GM10266 (cell line): Measurements from ENCODE around the gene DIAPH1.

ENCODE experiments used
- DNase-seq: peaks from one replicate; pipeline ENCODE4 v3.0.0; 2012; ENCODE audit errors: extremely low spot score
- CTCF ChIP-seq: IDR thresholded peaks from 2 replicates; pipeline ENCODE4 v1.5.1; 2012; ENCODE audit warnings: mild to moderate bottlenecking, low read depth; ENCODE audit not compliant: control insufficient read depth, insufficient read depth; ENCODE audit errors: missing control alignments

DIAPH1 gene

DNA sequence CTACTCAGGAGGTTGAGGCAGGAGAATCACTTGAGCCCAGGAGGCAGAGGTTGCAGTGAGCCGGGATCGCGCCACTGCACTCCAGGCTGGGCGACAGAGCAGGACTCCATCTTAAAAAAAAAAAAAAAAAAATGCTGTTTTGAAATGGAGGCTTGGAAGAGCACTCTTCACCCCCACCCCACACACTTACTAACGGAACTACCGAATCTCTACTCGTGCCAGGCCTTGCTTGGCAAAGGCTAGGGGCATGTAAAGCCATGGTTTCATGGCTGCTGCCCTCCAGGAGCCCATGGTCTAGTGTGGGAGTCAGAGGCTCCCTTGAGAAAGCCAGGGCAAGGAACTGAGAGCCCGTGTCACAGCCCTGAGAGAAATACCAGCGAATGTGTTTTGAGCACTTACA lies 108.6 kb downstream of the DIAPH1 start:
- DNase-seq = no peak
- no peak for TF ChIP-seq CTCF

DNA sequence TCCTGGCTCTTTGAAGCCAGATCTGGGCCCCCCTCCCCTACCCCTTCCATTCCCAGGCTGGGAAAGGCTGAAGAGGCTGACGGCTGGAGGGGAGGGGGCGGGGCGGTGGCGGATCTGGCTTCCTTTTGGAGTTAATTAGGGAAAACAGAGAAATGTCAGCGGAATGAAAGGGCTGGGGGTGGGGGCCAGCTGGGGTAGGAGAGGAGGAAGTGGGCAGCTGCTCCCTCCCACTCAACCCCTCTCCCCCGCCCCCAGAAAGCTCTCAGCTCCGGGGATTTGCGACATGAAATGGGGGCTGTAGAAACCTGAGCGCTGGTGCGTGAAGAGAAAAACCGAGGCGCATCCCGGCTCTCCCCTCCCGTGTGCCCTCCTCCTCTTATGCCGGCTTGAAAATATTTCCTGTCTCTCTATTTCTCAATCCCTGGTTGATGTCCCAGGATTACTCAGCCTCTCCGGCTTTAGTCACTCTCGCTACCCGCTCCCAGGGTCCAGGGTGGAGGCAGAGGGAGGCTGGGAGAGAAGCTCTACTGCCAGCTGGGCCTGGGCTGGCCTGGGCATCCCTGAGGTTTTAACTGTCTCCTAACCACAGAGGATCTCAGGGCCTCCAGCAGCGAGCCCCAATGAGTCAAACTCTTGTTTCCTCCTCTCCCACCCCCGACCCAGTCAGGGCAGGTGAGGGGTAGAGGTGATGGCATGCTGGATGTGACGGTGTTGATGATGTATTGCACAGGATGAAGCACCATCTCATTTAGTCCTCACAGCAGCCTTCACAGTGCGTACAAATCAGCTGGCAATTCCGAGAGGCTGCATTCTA lies 109.8 kb downstream of the DIAPH1 start:
- no peak for TF ChIP-seq CTCF
- DNase-seq = peak; percentile 29

DNA sequence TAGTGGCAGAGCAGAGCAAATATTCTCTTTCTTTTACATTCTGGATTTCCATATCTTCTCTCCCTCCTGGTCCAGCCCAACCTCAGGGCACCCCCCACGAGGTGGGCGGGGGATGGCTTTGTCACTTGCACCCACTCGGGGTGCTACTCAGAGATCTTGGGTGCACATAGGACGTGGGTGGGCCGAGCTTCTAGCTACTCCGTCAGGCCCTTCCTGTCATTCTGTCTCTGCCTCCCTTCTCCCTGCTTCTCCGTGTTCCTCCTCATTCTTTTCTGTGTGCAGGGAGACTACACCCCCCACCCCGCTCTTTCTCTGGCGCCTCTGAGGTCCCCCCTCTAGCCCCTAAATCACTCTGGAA lies 110.4 kb downstream of the DIAPH1 start:
- peak; percentile 33 for DNase-seq
- no peak for TF ChIP-seq CTCF

DNA sequence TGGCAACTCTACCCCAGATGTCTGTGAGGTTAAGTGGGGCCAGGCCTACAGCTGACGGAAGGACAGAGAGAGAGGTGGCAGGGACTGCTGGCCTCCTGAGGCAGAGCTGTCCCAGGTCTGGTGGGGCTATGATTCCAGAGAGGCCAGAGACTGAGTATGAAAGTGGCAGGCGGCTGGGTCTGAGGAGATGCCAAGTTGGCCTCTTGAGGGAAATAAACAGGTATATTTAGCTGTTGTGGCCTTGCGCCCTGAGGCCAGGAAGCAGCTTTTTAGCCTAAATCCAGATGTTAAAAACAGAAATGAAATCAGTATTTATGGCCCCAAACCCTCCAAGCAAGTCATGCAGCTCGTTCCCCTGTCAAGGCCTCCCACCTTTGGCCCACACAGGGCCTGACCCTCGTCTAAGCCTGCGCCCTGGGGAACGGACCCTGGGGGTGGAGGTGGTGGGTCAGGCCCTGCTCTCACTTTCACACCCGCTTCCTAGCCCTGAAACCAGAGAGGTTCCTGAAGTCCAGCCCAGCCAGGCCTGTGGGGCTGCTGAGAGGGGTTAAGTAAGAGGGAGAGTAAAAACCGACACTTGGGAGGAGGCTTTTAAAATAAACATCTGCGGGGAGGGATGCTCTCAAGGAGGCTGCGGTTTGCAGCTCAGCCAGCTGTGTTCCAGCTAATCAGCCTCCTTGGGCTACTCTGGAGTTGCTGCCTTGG lies 111.3 kb downstream of the DIAPH1 start:
- peak; percentile 38 for DNase-seq
- TF ChIP-seq CTCF = no peak

DNA sequence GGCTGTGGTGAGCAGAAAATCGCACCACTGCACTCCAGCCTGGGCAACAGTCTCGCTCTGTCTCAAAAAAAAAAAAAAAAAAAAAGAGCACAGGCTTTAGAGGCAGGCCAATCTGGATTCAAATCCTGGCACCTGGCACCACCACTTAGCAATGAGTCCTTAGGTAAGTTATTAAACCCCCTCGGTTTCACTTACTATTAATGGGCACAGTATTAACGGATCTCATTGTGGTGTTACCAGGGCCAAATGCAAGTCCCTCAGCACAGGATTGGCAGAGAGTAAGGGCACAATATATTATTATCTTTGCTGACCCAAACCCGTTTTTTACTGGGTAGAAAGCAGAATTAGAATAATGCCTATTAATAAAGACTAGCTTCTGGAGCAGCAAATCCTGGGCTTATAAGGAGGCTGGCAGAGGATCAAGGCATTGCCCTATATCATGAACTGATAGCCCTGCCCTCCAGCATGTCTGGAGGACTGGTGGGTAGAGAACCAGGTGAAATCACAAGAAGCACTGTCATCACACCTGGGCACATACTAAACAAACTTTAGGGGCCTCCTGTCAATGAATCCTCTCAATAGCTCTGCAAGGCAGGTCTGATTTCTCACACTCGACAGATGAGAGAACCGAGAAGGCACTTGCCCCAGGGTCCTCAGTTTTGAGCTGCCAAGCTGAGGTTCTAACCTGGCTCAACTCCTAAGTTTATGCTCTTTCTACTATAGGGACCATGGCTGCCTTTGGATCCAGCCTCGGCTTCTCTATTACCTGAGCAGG lies 112.2 kb downstream of the DIAPH1 start:
- TF ChIP-seq CTCF = no peak
- no peak for DNase-seq

GRCh38 chr5:141504216-141504615 lies 114.6 kb downstream of the DIAPH1 start:
- no peak for DNase-seq
- no peak for TF ChIP-seq CTCF
